DMS 273 (cell line): ENCODE data around the gene KIF26A.
"Not testable (repeated sequence)": the region's sequence is repeated elsewhere in the genome, so short reads cannot be mapped to it uniquely, and the experiment has no call there.

Experiments
- DNase-seq: peaks from one replicate; lab custom pipeline; 2025; ENCODE audit not compliant: unreplicated experiment; lab: John Stamatoyannopoulos, UW

KIF26A gene

GRCh38 chr14:104220215-104221070 lies 82.1 kb downstream of the KIF26A start:
- peak; percentile 62 for DNase-seq

- no peak for DNase-seq
These were observed 82.8 kb downstream of the KIF26A start for GRCh38 chr14:104221071-104221625.

GRCh38 chr14:104221636-104222369 lies 83.4 kb downstream of the KIF26A start:
- DNase-seq = peak; percentile 41

- no peak for DNase-seq
These were observed 84.1 kb downstream of the KIF26A start for GRCh38 chr14:104222396-104223036.

- DNase-seq = peak; percentile 97
These were observed 85.0 kb downstream of the KIF26A start for GRCh38 chr14:104223101-104224041.

- peak; percentile 59 for DNase-seq
These were observed 85.7 kb downstream of the KIF26A start for GRCh38 chr14:104224131-104224505.

- peak; percentile 55 for DNase-seq
These were observed 86.3 kb downstream of the KIF26A start for GRCh38 chr14:104224506-104225277.

- not testable (repeated sequence) for DNase-seq
These were observed 87.1 kb downstream of the KIF26A start for GRCh38 chr14:104225278-104226190.

- no peak for DNase-seq
These were observed 88.3 kb downstream of the KIF26A start for GRCh38 chr14:104226421-104227383.

GRCh38 chr14:104227806-104228205 lies 89.4 kb downstream of the KIF26A start:
- no peak for DNase-seq

- no peak for DNase-seq
These were observed 89.8 kb downstream of the KIF26A start for GRCh38 chr14:104228221-104228620.

- no peak for DNase-seq
These were observed 90.5 kb downstream of the KIF26A start for GRCh38 chr14:104228716-104229533.

- DNase-seq = no peak
These were observed 91.2 kb downstream of the KIF26A start for GRCh38 chr14:104229534-104230055.

GRCh38 chr14:104230119-104230815 lies 91.9 kb downstream of the KIF26A start:
- DNase-seq = no peak
